Measurements from ENCODE around the gene NOP16.

Gene NOP16

DNA sequence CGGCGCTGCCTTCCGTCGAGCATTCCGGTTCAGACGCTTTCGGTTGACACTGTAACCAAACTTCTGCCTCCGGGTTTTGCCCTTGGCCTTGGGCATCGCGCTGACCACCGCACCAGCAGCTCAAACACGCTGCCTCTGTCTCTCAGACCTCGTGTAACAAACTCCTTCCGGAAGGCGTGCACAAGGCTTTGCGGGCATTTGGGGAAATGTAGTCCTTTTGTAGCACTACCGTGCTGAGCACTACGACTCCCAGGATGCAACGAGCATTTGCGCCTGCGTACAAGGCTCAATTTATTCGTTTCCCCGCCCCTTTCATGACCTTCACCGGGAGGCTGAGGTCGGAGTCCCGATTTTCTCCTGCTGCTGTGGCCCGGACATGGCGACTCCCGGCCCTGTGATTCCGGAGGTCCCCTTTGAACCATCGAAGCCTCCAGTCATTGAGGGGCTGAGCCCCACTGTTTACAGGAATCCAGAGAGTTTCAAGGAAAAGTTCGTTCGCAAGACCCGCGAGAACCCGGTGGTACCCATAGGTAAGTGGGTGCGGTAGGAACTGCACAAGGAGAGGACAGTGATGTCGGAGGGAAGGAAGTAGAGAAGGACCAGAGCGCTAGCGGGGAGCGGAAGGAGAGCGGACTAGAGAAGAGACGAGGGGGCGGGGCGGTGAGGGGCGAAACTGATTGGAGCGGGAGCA lies at the start of gene NOP16, which contains the start of gene HIGD2A:
Gene NOP16, minus strand, starts transcription at position 155 of the 691 bp plus-strand sequence. Its CDS starts 59 bp downstream, at position 96.
Gene HIGD2A, plus strand, starts transcription at position 308 of the 691 bp plus-strand sequence. Its CDS starts 69 bp downstream, at position 377.
- DNase-seq: peak; percentile 99

DNA sequence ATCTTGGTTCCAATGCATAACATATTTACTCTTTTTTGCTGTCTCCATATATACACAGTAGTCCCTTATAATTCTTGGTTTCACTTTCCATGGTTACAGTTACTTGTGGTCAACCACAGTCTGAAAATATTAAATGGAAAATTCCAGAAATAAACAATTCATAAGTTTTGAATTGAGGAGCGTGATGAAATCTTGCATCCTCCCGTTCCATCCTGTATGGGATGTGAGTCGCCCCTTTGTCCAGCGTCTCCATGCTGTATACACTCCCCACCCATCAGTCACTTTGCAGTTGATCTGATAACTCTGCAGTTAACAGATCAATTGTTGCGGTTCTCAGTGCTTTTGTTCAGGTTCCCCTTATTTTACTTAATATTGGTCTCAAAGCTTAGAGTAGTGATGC lies 48.3 kb upstream of the NOP16 start:
- peak; percentile 65 for DNase-seq

DNA sequence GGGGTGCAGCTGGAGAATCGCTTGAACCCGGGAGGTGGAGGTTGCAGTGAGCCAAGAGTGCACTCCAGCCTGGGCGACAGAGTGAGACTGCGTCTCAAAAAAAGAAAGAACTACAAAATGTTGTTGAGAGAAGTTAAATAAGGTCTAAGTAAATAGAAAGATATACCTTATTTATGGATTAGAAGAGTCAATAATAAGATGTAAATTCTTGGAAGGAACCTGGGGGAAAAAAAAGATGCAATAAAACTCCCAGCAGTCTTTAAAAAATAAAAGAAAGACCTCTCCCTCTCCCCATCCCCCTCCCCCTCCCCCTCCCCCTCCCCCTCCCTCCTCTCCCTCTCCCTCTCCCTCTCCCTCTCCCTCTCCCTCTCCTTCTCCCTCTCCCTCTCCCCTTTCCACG lies 44.3 kb upstream of the NOP16 start:
- DNase-seq: no peak

GRCh38 chr5:176429972-176430371 lies 41.6 kb upstream of the NOP16 start:
- no peak for DNase-seq

- DNase-seq: no peak
Observed at GRCh38 chr5:176427971-176428370, 39.6 kb upstream of the NOP16 start.

GRCh38 chr5:176426876-176427275 lies 38.5 kb upstream of the NOP16 start:
- no peak for DNase-seq

DNA sequence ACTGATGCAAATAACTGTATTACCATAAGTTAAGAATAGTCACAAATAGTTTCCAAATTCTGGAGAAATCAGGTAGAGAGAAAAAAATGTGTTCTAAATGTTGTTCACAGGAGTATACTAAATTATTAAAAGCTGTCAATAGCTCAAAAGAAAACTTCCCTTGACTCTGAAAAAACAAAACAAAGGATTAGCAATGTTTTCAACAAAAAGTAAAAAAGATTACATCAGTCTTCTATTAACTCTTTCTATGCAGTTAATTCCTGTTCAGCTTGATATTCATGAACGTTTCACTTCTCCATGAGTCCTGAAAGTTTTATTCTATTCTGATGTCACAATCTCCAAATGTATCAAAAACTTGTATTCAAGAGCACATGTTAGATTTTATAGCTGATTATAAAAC lies 37.4 kb upstream of the NOP16 start:
- no peak for DNase-seq

GRCh38 chr5:176425138-176425537 lies 36.7 kb upstream of the NOP16 start:
- peak; percentile 12 for DNase-seq

GRCh38 chr5:176424181-176424580 lies 35.8 kb upstream of the NOP16 start:
- no peak for DNase-seq

DNA sequence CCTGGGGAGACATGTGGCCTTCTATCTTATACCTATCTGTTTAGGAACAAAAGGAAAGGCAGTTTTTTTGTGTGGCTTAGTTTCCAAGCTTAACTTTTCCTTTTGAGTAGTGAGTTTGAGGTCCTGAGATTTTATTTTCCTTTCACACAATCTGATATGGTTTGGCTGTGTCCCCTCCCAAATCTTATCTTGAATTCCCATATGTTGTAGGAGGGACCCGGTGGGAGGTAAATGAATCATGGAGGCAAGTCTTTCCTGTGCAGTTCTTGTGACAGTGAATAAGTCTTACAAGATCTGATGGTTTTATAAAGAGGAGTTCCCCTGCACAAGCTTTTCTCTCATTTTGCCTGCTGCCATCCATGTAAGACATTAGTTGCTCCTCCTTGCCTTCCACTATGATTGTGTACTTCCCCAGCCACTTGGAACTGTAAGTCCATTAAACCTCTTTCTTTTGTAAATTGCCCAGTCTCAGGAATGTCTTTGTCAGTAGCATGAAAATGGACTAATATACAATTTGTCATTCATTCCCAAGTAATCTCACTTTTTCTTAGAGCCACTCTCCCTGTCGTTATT lies 32.7 kb upstream of the NOP16 start:
- DNase-seq: no peak

GRCh38 chr5:176420086-176420485 lies 31.7 kb upstream of the NOP16 start:
- DNase-seq: no peak

GRCh38 chr5:176418251-176418650 lies 29.9 kb upstream of the NOP16 start:
- no peak for DNase-seq

- DNase-seq: no peak
Observed at GRCh38 chr5:176416965-176417364, 28.6 kb upstream of the NOP16 start.

DNA sequence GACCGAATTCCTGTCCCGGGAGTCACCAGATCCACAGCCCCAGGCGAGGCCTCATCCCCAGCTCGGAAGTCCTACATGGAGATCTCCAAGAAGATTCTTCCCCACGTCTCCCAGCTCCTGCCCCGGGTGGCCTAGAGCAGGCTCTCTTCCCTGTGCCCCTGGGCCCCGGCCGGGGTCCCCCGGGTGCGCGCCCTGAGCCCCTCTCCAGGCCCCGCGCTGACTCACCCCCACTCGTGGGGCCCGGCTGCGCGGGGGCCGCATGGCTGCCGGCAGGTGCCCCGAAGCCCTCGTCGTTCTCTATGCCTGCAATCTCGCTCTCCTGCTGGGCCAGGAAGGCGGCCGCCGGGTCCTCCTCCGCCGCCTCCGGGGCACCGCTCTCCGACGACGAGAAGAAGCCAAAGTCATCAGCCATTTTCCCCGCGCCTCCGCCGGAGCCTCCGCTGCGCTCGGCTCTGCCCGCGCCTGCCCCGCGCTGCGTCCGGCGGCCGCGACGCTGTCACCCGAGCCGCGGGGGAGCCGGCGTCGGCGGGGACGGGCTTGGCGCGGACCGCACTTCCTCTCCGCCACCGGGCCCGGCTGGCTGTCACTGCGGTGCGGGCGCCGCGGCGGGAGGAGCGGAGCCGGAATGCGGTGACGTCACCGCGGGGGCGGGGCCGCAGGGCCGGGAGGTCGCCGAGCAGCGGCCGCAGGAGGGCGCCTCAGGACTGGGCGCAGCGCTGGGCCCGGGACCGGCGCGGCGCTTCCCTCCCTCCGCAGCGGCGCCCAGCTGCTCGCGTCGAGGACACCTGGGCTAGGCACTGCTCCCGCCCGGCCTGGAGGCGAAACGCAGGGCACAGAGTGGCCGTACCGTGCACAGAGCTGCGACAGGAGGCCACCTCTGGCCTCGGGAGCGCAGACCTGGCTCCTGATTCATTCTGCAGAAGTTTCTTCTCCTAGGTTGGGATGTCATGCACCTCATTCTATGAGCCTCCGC lies 27.8 kb upstream of the NOP16 start, which contains the start of gene CLTB:
Gene CLTB, minus strand, starts transcription at position 588 of the 973 bp plus-strand sequence. Its CDS starts 176 bp downstream, at position 412.
- peak; percentile 81 for DNase-seq

DNA sequence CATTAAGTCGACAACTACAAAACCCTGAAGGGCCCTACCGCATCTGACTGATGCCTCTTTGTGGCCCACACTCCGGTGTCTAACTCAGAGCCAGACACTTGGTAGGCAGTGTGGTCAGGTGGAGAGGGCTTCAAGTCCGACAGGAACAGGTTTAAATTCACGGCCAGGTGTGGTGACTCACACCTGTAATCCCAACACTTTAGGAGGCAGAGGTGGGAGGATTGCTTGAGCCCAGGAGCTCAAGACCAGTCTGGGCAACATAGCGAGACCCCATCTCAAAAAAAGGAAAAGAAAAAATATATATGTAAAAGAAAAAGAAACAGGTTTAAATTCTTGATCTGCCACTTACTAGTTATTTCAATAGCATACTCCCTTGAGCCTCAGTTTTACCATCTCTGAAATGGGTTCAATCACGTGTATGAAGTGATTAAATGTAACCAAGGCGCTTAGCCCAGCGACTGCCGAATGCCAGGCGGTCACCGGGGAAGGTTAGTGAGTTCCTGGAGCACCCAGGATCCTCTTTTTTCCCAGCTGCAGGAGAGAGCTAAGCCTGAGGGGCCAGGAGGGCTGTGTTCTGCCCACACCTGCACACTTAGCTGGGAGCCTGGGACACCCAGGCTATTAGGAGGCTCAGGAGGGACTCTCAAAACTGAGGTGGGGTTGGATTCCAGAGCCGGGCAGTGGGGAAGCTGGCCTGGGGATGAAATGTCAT lies 27.0 kb upstream of the NOP16 start:
- no peak for DNase-seq

GRCh38 chr5:176414704-176415103 lies 26.3 kb upstream of the NOP16 start:
- no peak for DNase-seq

DNA sequence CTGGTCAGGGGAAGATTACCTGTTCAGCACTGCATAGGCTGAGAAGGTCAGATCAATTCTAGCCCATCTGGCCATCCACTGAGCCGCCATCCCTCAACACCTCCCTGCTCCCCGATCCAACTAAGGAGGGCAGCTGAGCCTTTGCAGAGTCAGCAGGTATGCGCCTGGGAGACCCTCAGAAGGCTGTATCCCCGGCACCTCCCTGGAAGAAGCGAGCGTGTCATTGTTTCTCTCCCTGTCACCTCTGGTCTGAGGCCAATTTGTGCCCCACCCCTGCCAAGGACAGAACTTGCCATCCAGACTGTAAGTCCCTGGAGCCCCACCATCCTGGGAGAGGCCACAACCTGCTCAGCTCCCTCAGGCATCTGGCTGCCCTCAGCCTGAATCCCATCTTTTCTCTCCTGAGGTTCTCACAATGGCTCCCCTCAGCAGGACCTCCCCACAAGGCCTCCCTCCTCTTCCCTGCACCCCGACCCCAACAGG lies 25.4 kb upstream of the NOP16 start:
- no peak for DNase-seq

- no peak for DNase-seq
Observed at GRCh38 chr5:176413255-176413565, 24.8 kb upstream of the NOP16 start.

DNA sequence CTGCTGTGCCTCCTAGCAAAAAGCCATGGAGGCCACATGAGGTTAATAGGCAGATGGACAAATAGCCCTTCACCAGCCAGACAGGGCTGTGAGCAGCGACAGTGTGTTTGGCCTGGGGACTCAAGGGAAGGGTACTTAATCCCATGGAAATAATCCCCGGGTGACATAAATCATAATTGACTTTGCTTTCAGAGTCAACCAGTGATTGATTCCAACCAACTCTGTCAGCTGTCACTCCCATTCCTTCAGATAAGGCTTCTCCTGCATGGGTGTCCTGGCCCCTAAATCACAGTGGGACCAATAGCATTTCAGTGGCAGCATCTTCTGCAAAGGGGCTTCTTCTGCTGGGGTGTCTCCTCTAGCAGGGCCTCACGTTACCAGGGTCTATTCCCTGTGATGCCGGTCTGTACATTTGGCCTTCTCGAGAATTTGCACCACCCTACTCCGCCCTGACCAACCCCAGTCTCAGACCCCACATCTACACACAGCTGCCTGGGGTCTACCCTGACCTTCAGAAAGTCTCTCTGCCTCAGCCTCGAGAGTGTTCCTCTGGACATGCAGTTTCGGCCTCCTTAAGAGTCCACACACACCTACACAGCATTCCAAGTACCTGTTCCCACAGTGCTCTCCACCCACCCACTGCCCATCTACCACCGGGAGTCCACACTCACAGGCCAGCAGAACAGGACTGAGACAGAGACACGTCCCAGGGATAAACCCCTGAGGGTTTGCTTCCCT lies 24.3 kb upstream of the NOP16 start:
- no peak for DNase-seq

DNA sequence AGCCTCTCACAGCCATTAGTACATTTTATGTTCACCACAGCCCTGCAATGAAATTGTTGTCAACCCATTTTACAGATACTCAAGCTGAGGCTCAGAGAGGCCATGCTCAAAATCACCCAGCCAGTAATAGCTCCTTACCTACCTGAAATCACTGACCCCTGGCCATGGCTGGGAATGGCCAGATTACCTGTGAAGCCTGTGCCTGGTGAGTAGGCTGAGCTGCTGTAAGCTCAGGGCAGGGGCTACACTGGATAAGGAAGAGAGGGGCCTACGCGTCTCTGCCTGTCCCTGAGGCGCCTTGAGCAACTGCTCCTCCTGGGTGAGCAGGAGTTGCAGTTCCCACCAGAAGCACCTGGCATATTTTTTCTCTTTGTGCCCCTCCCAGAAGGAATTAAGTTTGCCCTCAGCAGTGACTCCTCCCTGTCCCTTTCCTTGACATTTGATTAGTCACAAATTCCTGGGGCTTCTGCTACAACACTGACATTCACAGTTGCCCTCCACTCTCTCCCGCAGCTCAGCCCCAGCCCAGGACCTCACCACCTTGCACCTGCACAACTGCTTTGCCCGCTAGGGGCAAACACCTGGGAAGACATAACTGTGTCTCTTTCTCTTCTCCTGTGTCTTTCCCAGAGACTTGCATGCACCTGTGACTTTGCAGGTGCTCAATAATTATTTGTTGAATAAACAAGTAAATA lies 22.2 kb upstream of the NOP16 start:
- no peak for DNase-seq

DNA sequence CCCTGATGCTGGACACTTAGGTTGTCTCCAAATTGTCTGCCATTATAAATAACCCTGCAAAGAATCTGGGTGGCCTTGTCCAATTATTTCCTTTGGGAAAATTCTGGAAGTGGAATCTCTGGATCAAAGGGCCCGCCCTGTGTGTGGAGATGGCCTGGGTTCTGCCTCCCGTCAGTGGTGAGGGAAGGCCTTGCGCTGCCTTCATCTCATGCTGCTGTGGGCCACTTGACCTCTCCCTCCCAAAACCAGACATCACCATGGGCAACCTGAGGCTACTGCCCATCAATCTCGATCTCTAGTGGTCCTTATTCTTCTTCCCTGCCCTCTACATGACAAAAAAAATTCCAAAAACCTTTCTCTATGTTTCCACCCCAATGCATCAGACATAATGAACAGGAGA lies 21.4 kb upstream of the NOP16 start:
- DNase-seq: no peak
